Lung (tissue), 12 donors: ENCODE results near the gene ARHGEF16. TPM values are rescaled to one million over a fixed set of nuclear protein-coding genes. Genes with fewer than 3 reads are reported as not detected.

Experiments used
- ATAC-seq: fragments of 200-7000 bp; cut with Tn5 transposase; one replicate; pipeline ENCODE4 v1.9.1; 2020; ENCODE audit warnings: moderate number of reproducible peaks; ENCODE audit not compliant: insufficient read depth, low FRiP score
- DNase-seq, 3 donors: peaks; one replicate each; pipeline ENCODE4 v3.0.0-alpha.2; 2013 to 2017
- H3K27ac ChIP-seq, 2 donors: one replicate each; pipeline ENCODE4 v1.5.1; 2013; ENCODE audit warnings: mild to moderate bottlenecking in 2 of 2, moderate library complexity in 2 of 2, control low read depth in 1 of 2, inconsistent platforms in 1 of 2, low read depth in 1 of 2, low read length in 1 of 2
- H3K27me3 ChIP-seq, 3 donors: one replicate each; pipeline ENCODE4 v1.5.1; 2013; ENCODE audit warnings: low read length in 2 of 3; ENCODE audit not compliant: control insufficient read depth in 3 of 3, insufficient read depth in 3 of 3
- H3K36me3 ChIP-seq, 4 donors: one replicate each; pipeline ENCODE4 v1.5.1; 2013; ENCODE audit warnings: low read length in 4 of 4, mild to moderate bottlenecking in 1 of 4, moderate library complexity in 1 of 4; ENCODE audit not compliant: control insufficient read depth in 4 of 4, insufficient read depth in 4 of 4
- H3K4me1 ChIP-seq, 5 donors: one replicate each; pipeline ENCODE4 v1.5.1; 2013; ENCODE audit warnings: low read length in 5 of 5, mild to moderate bottlenecking in 2 of 5, moderate library complexity in 1 of 5; ENCODE audit not compliant: control insufficient read depth in 5 of 5, insufficient read depth in 5 of 5
- H3K4me3 ChIP-seq: one replicate; pipeline ENCODE4 v1.5.1; 2013; ENCODE audit warnings: mild to moderate bottlenecking, control low read depth, moderate library complexity
- H3K9ac ChIP-seq, 2 donors: one replicate each; pipeline ENCODE4 v1.5.1; 2013; ENCODE audit warnings: low read length in 2 of 2, control low read depth in 1 of 2; ENCODE audit not compliant: insufficient read depth in 1 of 2
- H3K9me3 ChIP-seq, 4 donors: one replicate each; pipeline ENCODE4 v1.5.1; 2013; ENCODE audit warnings: low read length in 3 of 4, mild to moderate bottlenecking in 1 of 4, moderate library complexity in 1 of 4; ENCODE audit not compliant: control insufficient read depth in 4 of 4, insufficient read depth in 3 of 4
- CTCF ChIP-seq: IDR thresholded peaks from 2 replicates; pipeline ENCODE4 v1.5.1; 2012; ENCODE audit warnings: mild to moderate bottlenecking; ENCODE audit errors: control extremely low read depth, extremely low read depth
- WGBS, 2 donors: extraction: QIAGEN DNeasy Blood & Tissue Kit; methylation state at CpG; one replicate each; pipeline ENCODE4 v1.1.7; 2013; 5-methylcytosine and 5-hydroxymethylcytosine counted together
- polyA plus RNA-seq, 2 donors: library from polyadenylated mRNA; stranded (reverse); fragments of 200-250 nt; gene quantifications; one replicate each; pipeline ENCODE4 v1.2.1, GENCODE V29; 2013
- total RNA-seq, 2 donors: library from RNA; depleted of rRNA in 1 of 2; stranded (reverse); fragments of >200 nt in 1 of 2; gene quantifications; one replicate each; pipeline ENCODE4 v1.2.1, GENCODE V29; 2014 to 2021
- donor health status: control.
- donor health status: control.
- donor health status: Bipolar disorder and iron deficiency.
- donor health status: healthy.
- donor health status: DM: yes; HTN: yes; CAD: no.

The ARHGEF16 gene
- total and polyA plus RNA-seq, 4 donors, result 6.5 to 14.8 (median 9.8) TPM

GRCh38 chr1:3492545-3493246, 38.2 kb downstream of the ARHGEF16 start:
- TF ChIP-seq CTCF, result no peak
- Histone ChIP-seq H3K27me3 (no peaks in the 10 kb centered on the region), H3K4me3 (no peak overlapping the region), H3K4me1 (peaks cover 0 to 6% (median 0%) of the 10 kb centered on the region in 5 donors), H3K9me3 (peaks cover 0 to 3% (median 0%) of the 10 kb centered on the region in 4 donors), H3K36me3 (peaks cover 0 to 44% (median 15%) of the 10 kb centered on the region in 4 donors), H3K9ac (no peak overlapping the region), H3K27ac (no peak overlapping the region)
- no peak for DNase-seq
- 86 to 87% methylated on average over 17 of the region's 17 CpGs for WGBS, 2 donors
- no peak for ATAC-seq

- ATAC-seq (no peak), DNase-seq (no peak)
- no peak overlapping the region for H3K9ac ChIP-seq
- no peaks in the 10 kb centered on the region for H3K9me3 ChIP-seq
- peaks cover 0 to 6% (median 0%) of the 10 kb centered on the region in 5 donors for H3K4me1 ChIP-seq
- TF ChIP-seq CTCF, result no peak
- no peaks in the 10 kb centered on the region for H3K27me3 ChIP-seq
- H3K4me3 ChIP-seq, result no peak overlapping the region
- peaks cover 0 to 49% (median 3%) of the 10 kb centered on the region in 4 donors for H3K36me3 ChIP-seq
- no peak overlapping the region for H3K27ac ChIP-seq
- 85 to 93% methylated on average over 28 to 34 of the region's 34 CpGs for WGBS, 2 donors
Measured at GRCh38 chr1:3494321-3495308, 40.1 kb downstream of the ARHGEF16 start.

- no peak for DNase-seq
- H3K27me3 ChIP-seq, result no peaks in the 10 kb centered on the region
- no peak overlapping the region for H3K27ac ChIP-seq
- ATAC-seq, result no peak
- TF ChIP-seq CTCF, result no peak
- H3K4me1 ChIP-seq, result peaks cover 0 to 6% (median 0%) of the 10 kb centered on the region in 5 donors
- H3K4me3 ChIP-seq, result no peak overlapping the region
- no peaks in the 10 kb centered on the region for H3K9me3 ChIP-seq
- peaks cover 0 to 54% (median 0%) of the 10 kb centered on the region in 4 donors for H3K36me3 ChIP-seq
- WGBS, 2 donors, result 77 to 84% methylated on average over 34 to 36 of the region's 36 CpGs
- H3K9ac ChIP-seq, result no peak overlapping the region
Measured at GRCh38 chr1:3495776-3496745, 41.6 kb downstream of the ARHGEF16 start.
